GM12878 (cell line): ENCODE results near the gene C5orf15. TPM values are rescaled to one million over a fixed set of nuclear protein-coding genes. Genes with fewer than 3 reads are reported as not detected.

Experiments used
- FOXM1 ChIP-seq: IDR thresholded peaks from 2 replicates; pipeline ENCODE4 v1.6.1; 2012; ENCODE audit warnings: low read depth, mild to moderate bottlenecking, inconsistent platforms, low read length, moderate library complexity
- MEF2A ChIP-seq: IDR thresholded peaks from 2 replicates; pipeline ENCODE4 v1.6.1; 2011; ENCODE audit warnings: low read depth, mild to moderate bottlenecking, low read length, moderate library complexity; ENCODE audit not compliant: insufficient read depth
- MYB ChIP-seq: fragments of 150-350 bp; IDR thresholded peaks from 2 replicates; pipeline ENCODE4 v1.6.1; 2014; ENCODE audit warnings: mild to moderate bottlenecking, low read depth, low read length, borderline replicate concordance
- NFYA ChIP-seq: IDR thresholded peaks from 2 replicates; pipeline ENCODE4 v1.6.1; 2011; ENCODE audit warnings: low read depth, mild to moderate bottlenecking, low read length, improper control_type of control experiment, borderline replicate concordance
- NR2C2 ChIP-seq: IDR thresholded peaks from 2 replicates; pipeline ENCODE4 v1.6.1; 2011; ENCODE audit warnings: borderline replicate concordance, low read depth; ENCODE audit not compliant: control insufficient read depth, insufficient read length
- NRF1 ChIP-seq: conservative IDR thresholded peaks from 2 replicates; pipeline ENCODE4 v1.6.1; 2011; ENCODE audit warnings: mild to moderate bottlenecking, low read depth, low read length, improper control_type of control experiment
- RUNX3 ChIP-seq: IDR thresholded peaks from 2 replicates; pipeline ENCODE4 v1.6.1; 2012; ENCODE audit warnings: low read length, inconsistent platforms
- SIN3A ChIP-seq: IDR thresholded peaks from 2 replicates; pipeline ENCODE4 v1.6.1; 2012; ENCODE audit warnings: low read depth, low read length, improper control_type of control experiment
- SUZ12 ChIP-seq: fragments of 200-600 bp; sonication (generic); IDR thresholded peaks from one replicate; pipeline ENCODE4 v1.6.1; 2018; ENCODE audit warnings: antibody characterized with exemption, mild to moderate bottlenecking; ENCODE audit not compliant: unreplicated experiment
- ZNF24 ChIP-seq: fragments of 450-650 bp; IDR thresholded peaks from 2 replicates; pipeline ENCODE4 v1.6.1; 2017; ENCODE audit warnings: antibody characterized with exemption, mild to moderate bottlenecking
- polyA plus RNA-seq, 11 experiments: library from polyadenylated mRNA; depleted of rRNA in 4 of 11; unstranded in 6 of 11; stranded (reverse) in 5 of 11; fragments of >200 nt; fragmentation: Nextera tagmentation in 4 of 11; fragmentation: Illumina TruSeq in 1 of 11; extraction: Ambion mirVana in 4 of 11; extraction: Trizol in 1 of 11; gene quantifications; 1 replicate in 1 of 11; 2 replicates in 10 of 11; pipeline versions ENCODE4 v1.2.1 to v1.2.3, GENCODE V29; 2011 to 2016; ENCODE audit warnings: inconsistent platforms in 2 of 11, missing spikeins in 2 of 11, low read depth in 1 of 11
- total RNA-seq, 4 experiments: library from RNA; depleted of rRNA in 3 of 4; stranded (reverse); fragments of >200 nt in 3 of 4; fragmentation: Illumina TruSeq in 1 of 4; extraction: Trizol in 1 of 4; gene quantifications; 2 replicates each; pipeline versions ENCODE4 v1.2.1 to v1.2.3, GENCODE V29; 2013 to 2021
- TF ChIP-seq, protein P1 (sequence below): fragments of 450-650 bp; IDR thresholded peaks from 2 replicates; pipeline ENCODE4 v1.6.1; 2017; ENCODE audit warnings: low read depth, mild to moderate bottlenecking, moderate library complexity
- TF ChIP-seq, protein P2 (sequence below): IDR thresholded peaks from 2 replicates; pipeline ENCODE4 v1.6.1; 2011; ENCODE audit warnings: mild to moderate bottlenecking, low read depth, low read length, moderate library complexity; ENCODE audit not compliant: insufficient replicate concordance
- TF ChIP-seq, protein P3 (sequence below): fragments of 450-650 bp; IDR thresholded peaks from 2 replicates; pipeline ENCODE4 v1.6.1; 2017; ENCODE audit warnings: mild to moderate bottlenecking, moderate library complexity
- TF ChIP-seq, protein P4 (sequence below): IDR thresholded peaks from 2 replicates; pipeline ENCODE4 v1.6.1; 2011; ENCODE audit warnings: borderline replicate concordance, low read depth, mild to moderate bottlenecking, moderate library complexity, low read length; ENCODE audit not compliant: insufficient read depth, poor library complexity, severe bottlenecking
- TF ChIP-seq, protein P5 (sequence below): IDR thresholded peaks from 2 replicates; pipeline ENCODE4 v1.6.1; 2012; ENCODE audit warnings: low read length, inconsistent platforms
- TF ChIP-seq, protein P6 (sequence below): fragments of 450-650 bp; formaldehyde crosslinking; IDR thresholded peaks from 2 replicates; pipeline ENCODE4 v1.4.0; 2020; ENCODE audit warnings: mild to moderate bottlenecking, moderate library complexity

C5orf15 gene
- total and polyA plus RNA-seq, 10 of the 15 experiments (the other 5 are each of a cell fraction or from before 2014, with no cell fraction given) = 21.7 to 69.6 (median 46.0) TPM

DNA sequence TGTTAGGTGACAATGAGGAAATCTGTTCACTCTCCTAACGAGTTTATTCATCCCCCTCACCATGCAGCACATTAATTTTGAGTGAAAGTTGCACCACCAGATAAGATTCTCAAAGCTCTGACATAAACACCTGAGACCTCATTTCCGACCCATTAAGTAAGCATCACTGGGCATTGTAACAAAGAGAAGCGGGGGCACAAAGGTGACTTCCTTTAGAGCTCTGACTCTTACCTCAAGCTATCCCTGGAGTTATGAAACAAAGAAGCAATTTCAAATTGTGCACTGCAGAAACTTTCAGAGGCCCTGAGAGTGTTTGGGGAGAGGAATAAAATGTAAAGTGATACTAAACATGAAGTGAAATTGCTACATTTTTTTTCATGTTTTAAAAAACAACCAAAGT, 29.5 kb downstream of the C5orf15 start (continued):
- TF ChIP-seq, protein P1, sequence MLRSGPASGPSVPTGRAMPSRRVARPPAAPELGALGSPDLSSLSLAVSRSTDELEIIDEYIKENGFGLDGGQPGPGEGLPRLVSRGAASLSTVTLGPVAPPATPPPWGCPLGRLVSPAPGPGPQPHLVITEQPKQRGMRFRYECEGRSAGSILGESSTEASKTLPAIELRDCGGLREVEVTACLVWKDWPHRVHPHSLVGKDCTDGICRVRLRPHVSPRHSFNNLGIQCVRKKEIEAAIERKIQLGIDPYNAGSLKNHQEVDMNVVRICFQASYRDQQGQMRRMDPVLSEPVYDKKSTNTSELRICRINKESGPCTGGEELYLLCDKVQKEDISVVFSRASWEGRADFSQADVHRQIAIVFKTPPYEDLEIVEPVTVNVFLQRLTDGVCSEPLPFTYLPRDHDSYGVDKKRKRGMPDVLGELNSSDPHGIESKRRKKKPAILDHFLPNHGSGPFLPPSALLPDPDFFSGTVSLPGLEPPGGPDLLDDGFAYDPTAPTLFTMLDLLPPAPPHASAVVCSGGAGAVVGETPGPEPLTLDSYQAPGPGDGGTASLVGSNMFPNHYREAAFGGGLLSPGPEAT = no peak
- TF ChIP-seq RUNX3 (peak; percentile 41), ZNF24 (no peak), MYB (no peak), NRF1 (no peak), SUZ12 (no peak), SIN3A (no peak), NFYA (no peak), NR2C2 (no peak), MEF2A (no peak), FOXM1 (peak; percentile 27; the same call in 1 of the 2 replicates)
- TF ChIP-seq, protein P2, sequence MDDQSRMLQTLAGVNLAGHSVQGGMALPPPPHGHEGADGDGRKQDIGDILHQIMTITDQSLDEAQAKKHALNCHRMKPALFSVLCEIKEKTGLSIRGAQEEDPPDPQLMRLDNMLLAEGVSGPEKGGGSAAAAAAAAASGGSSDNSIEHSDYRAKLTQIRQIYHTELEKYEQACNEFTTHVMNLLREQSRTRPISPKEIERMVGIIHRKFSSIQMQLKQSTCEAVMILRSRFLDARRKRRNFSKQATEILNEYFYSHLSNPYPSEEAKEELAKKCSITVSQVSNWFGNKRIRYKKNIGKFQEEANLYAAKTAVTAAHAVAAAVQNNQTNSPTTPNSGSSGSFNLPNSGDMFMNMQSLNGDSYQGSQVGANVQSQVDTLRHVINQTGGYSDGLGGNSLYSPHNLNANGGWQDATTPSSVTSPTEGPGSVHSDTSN = no peak
- TF ChIP-seq, protein P3, sequence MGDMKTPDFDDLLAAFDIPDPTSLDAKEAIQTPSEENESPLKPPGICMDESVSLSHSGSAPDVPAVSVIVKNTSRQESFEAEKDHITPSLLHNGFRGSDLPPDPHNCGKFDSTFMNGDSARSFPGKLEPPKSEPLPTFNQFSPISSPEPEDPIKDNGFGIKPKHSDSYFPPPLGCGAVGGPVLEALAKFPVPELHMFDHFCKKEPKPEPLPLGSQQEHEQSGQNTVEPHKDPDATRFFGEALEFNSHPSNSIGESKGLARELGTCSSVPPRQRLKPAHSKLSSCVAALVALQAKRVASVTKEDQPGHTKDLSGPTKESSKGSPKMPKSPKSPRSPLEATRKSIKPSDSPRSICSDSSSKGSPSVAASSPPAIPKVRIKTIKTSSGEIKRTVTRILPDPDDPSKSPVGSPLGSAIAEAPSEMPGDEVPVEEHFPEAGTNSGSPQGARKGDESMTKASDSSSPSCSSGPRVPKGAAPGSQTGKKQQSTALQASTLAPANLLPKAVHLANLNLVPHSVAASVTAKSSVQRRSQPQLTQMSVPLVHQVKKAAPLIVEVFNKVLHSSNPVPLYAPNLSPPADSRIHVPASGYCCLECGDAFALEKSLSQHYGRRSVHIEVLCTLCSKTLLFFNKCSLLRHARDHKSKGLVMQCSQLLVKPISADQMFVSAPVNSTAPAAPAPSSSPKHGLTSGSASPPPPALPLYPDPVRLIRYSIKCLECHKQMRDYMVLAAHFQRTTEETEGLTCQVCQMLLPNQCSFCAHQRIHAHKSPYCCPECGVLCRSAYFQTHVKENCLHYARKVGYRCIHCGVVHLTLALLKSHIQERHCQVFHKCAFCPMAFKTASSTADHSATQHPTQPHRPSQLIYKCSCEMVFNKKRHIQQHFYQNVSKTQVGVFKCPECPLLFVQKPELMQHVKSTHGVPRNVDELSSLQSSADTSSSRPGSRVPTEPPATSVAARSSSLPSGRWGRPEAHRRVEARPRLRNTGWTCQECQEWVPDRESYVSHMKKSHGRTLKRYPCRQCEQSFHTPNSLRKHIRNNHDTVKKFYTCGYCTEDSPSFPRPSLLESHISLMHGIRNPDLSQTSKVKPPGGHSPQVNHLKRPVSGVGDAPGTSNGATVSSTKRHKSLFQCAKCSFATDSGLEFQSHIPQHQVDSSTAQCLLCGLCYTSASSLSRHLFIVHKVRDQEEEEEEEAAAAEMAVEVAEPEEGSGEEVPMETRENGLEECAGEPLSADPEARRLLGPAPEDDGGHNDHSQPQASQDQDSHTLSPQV = no peak
- TF ChIP-seq, protein P4, sequence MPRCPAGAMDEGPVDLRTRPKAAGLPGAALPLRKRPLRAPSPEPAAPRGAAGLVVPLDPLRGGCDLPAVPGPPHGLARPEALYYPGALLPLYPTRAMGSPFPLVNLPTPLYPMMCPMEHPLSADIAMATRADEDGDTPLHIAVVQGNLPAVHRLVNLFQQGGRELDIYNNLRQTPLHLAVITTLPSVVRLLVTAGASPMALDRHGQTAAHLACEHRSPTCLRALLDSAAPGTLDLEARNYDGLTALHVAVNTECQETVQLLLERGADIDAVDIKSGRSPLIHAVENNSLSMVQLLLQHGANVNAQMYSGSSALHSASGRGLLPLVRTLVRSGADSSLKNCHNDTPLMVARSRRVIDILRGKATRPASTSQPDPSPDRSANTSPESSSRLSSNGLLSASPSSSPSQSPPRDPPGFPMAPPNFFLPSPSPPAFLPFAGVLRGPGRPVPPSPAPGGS = no peak
- TF ChIP-seq, protein P5, sequence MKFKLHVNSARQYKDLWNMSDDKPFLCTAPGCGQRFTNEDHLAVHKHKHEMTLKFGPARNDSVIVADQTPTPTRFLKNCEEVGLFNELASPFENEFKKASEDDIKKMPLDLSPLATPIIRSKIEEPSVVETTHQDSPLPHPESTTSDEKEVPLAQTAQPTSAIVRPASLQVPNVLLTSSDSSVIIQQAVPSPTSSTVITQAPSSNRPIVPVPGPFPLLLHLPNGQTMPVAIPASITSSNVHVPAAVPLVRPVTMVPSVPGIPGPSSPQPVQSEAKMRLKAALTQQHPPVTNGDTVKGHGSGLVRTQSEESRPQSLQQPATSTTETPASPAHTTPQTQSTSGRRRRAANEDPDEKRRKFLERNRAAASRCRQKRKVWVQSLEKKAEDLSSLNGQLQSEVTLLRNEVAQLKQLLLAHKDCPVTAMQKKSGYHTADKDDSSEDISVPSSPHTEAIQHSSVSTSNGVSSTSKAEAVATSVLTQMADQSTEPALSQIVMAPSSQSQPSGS = peak; percentile 40; the same call in 1 of the 2 replicates
- TF ChIP-seq, protein P6, sequence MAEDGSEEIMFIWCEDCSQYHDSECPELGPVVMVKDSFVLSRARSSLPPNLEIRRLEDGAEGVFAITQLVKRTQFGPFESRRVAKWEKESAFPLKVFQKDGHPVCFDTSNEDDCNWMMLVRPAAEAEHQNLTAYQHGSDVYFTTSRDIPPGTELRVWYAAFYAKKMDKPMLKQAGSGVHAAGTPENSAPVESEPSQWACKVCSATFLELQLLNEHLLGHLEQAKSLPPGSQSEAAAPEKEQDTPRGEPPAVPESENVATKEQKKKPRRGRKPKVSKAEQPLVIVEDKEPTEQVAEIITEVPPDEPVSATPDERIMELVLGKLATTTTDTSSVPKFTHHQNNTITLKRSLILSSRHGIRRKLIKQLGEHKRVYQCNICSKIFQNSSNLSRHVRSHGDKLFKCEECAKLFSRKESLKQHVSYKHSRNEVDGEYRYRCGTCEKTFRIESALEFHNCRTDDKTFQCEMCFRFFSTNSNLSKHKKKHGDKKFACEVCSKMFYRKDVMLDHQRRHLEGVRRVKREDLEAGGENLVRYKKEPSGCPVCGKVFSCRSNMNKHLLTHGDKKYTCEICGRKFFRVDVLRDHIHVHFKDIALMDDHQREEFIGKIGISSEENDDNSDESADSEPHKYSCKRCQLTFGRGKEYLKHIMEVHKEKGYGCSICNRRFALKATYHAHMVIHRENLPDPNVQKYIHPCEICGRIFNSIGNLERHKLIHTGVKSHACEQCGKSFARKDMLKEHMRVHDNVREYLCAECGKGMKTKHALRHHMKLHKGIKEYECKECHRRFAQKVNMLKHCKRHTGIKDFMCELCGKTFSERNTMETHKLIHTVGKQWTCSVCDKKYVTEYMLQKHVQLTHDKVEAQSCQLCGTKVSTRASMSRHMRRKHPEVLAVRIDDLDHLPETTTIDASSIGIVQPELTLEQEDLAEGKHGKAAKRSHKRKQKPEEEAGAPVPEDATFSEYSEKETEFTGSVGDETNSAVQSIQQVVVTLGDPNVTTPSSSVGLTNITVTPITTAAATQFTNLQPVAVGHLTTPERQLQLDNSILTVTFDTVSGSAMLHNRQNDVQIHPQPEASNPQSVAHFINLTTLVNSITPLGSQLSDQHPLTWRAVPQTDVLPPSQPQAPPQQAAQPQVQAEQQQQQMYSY = no peak
